ENCODE data around the gene CDC14B.

CDC14B gene

GRCh38 chr9:96621618-96622017 lies 2.0 kb upstream of the CDC14B start:
- no peak for TF ChIP-seq CTCF (IDR thresholded peaks at IDR 0.05; ENCODE audit: low read depth, low read length, missing control alignments)
- no peak overlapping the region for H3K4me3 ChIP-seq (replicated peaks; ENCODE audit: low read depth, low read length)
- no peak for DNase-seq (ENCODE audit: extremely low read depth, low read depth)

- H3K4me3 ChIP-seq (replicated peaks; ENCODE audit: low read depth, low read length), result no peak overlapping the region
- no peak for DNase-seq (ENCODE audit: extremely low read depth, low read depth)
- no peak for TF ChIP-seq CTCF (IDR thresholded peaks at IDR 0.05; ENCODE audit: low read depth, low read length, missing control alignments)
Measured at GRCh38 chr9:96620832-96621269, 1.2 kb upstream of the CDC14B start.

GRCh38 chr9:96620181-96620514 lies 505 bp upstream of the CDC14B start:
- peak overlapping the region; percentile 48 for H3K4me3 ChIP-seq (replicated peaks; ENCODE audit: low read depth, low read length)
- no peak for DNase-seq (ENCODE audit: extremely low read depth, low read depth)
- TF ChIP-seq CTCF (IDR thresholded peaks at IDR 0.05; ENCODE audit: low read depth, low read length, missing control alignments), result no peak

- no peak for TF ChIP-seq CTCF (IDR thresholded peaks at IDR 0.05; ENCODE audit: low read depth, low read length, missing control alignments)
Measured at GRCh38 chr9:96619124-96619465, 548 bp downstream of the CDC14B start.

GRCh38 chr9:96618209-96619123 lies 1.2 kb downstream of the CDC14B start:
- TF ChIP-seq CTCF (IDR thresholded peaks at IDR 0.05; ENCODE audit: low read depth, low read length, missing control alignments), result no peak
- DNase-seq (ENCODE audit: extremely low read depth, low read depth), result no peak
- peak overlapping the region; percentile 61 for H3K4me3 ChIP-seq (replicated peaks; ENCODE audit: low read depth, low read length)

More at GRCh38 chr9:96619124-96619465, 548 bp downstream of the CDC14B start:
- H3K4me3 ChIP-seq (replicated peaks; ENCODE audit: low read depth, low read length), result peak overlapping the region; percentile 61
- no peak for DNase-seq (ENCODE audit: extremely low read depth, low read depth)

GRCh38 chr9:96617439-96618185 lies 2.0 kb downstream of the CDC14B start:
- H3K4me3 ChIP-seq (replicated peaks; ENCODE audit: low read depth, low read length), result peak overlapping the region; percentile 61
- no peak for TF ChIP-seq CTCF (IDR thresholded peaks at IDR 0.05; ENCODE audit: low read depth, low read length, missing control alignments)
- no peak for DNase-seq (ENCODE audit: extremely low read depth, low read depth)
